22Rv1 (cell line): ENCODE data around the gene ZNF362.

Source experiments
- ZFX ChIP-seq: fragments of 450-650 bp; IDR thresholded peaks from 2 replicates; pipeline ENCODE4 v1.6.1; 2017; ENCODE audit warnings: antibody characterized with exemption, borderline replicate concordance
- TF ChIP-seq, protein P1 (sequence below): fragments of 450-650 bp; IDR thresholded peaks from 2 replicates; pipeline ENCODE4 v1.5.1; 2017; ENCODE audit warnings: mild to moderate bottlenecking

DNA sequence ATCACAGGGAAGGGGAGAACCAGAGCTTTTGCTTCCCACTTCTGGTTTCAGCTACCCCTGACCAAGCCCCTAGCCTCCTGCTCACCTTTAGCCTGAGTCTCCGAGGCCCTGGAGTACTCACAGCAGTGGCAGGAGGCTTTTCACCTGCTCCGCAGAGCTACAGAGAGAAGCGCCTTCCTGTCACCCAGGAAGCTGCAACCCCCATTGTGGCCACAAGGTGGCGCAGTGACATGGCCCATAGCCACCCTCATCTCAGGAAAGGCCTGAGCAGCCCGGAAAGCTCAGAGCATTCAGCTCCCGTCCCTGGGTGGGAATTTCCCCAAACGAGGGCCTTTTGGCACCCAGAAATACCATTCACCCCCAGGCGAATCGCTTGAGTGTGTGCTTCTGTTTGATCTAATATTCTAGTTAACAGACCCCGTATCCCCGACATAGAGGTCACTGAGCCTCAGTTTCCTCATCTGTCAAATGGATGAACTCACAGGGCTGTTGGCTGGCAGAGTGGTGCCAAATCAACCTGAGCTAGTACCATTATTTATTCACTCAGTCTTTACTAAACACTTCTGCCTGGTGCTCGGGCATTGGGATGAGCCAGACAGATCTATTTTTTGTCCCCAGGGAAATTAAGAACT lies 39.3 kb downstream of the ZNF362 start:
- TF ChIP-seq, protein P1, sequence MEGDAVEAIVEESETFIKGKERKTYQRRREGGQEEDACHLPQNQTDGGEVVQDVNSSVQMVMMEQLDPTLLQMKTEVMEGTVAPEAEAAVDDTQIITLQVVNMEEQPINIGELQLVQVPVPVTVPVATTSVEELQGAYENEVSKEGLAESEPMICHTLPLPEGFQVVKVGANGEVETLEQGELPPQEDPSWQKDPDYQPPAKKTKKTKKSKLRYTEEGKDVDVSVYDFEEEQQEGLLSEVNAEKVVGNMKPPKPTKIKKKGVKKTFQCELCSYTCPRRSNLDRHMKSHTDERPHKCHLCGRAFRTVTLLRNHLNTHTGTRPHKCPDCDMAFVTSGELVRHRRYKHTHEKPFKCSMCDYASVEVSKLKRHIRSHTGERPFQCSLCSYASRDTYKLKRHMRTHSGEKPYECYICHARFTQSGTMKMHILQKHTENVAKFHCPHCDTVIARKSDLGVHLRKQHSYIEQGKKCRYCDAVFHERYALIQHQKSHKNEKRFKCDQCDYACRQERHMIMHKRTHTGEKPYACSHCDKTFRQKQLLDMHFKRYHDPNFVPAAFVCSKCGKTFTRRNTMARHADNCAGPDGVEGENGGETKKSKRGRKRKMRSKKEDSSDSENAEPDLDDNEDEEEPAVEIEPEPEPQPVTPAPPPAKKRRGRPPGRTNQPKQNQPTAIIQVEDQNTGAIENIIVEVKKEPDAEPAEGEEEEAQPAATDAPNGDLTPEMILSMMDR = peak; percentile 96
- no peak for TF ChIP-seq ZFX
